Transverse colon (tissue), 4 donors: ENCODE results near the gene DDIAS.

Experiments used
- EP300 ChIP-seq: sonication (generic); formaldehyde crosslinking; IDR thresholded peaks from one replicate; pipeline ENCODE4 v1.6.1; 2017; ENCODE audit warnings: antibody characterized with exemption, low read depth
- POLR2A ChIP-seq: fragments of 450-650 bp; IDR thresholded peaks from one replicate; pipeline ENCODE4 v1.6.1; 2016; ENCODE audit warnings: antibody characterized with exemption, mild to moderate bottlenecking, moderate library complexity
- POLR2AphosphoS5 ChIP-seq, 3 donors: sonication (generic); formaldehyde crosslinking; IDR thresholded peaks; one replicate each; pipeline ENCODE4 v1.6.1; 2016; ENCODE audit warnings: antibody characterized with exemption in 3 of 3
- TF ChIP-seq, protein P1 (sequence below), 5 experiments: fragments of 200-600 bp in 3 of 5; fragments of 450-650 bp in 2 of 5; sonication (generic) in 3 of 5; IDR thresholded peaks; 1 replicate in 2 of 5; 2 replicates in 3 of 5; pipeline ENCODE4 v1.5.1; 2016 to 2017; ENCODE audit warnings: antibody characterized with exemption in 5 of 5, inconsistent platforms in 3 of 5, mild to moderate bottlenecking in 2 of 5, moderate library complexity in 1 of 5

DNA sequence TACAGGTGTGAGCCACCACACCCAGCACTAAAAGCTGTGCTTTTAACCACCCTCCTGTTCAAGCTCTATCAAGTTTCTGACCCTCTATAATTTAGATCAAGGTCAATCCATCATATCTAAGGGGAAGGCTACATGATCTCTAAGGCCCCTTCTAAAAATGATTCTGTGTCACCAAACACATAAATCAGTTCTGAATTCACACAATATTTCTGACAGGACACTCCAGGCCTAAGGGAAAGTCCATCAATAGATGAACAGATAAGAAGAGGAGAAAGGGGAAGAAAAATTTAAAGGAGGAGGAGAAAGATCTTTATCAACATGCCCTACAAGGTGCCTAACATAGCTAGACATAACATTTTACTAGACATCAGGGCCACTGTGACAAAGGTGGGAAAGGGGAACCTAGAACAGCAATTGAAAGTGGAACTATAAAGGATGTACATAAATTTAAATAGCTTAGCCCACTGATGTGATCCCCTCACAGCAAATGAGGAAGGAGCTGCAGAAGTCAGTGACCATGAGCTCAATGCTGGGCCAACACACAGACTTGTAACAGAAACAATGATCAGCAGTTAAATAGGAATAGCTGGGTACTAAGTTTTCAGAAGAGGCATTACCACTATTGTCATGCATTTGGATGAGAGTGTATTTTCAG is 6.0 kb upstream of the DDIAS start:
- TF ChIP-seq, protein P1, sequence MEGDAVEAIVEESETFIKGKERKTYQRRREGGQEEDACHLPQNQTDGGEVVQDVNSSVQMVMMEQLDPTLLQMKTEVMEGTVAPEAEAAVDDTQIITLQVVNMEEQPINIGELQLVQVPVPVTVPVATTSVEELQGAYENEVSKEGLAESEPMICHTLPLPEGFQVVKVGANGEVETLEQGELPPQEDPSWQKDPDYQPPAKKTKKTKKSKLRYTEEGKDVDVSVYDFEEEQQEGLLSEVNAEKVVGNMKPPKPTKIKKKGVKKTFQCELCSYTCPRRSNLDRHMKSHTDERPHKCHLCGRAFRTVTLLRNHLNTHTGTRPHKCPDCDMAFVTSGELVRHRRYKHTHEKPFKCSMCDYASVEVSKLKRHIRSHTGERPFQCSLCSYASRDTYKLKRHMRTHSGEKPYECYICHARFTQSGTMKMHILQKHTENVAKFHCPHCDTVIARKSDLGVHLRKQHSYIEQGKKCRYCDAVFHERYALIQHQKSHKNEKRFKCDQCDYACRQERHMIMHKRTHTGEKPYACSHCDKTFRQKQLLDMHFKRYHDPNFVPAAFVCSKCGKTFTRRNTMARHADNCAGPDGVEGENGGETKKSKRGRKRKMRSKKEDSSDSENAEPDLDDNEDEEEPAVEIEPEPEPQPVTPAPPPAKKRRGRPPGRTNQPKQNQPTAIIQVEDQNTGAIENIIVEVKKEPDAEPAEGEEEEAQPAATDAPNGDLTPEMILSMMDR (IDR thresholded peaks at IDR 0.05) = no peak
- TF ChIP-seq POLR2A = no peak
- TF ChIP-seq EP300 = no peak
- no peak for TF ChIP-seq POLR2AphosphoS5 (IDR thresholded peaks at IDR 0.05)
